Sigmoid colon (tissue), 7 donors: ENCODE data around the gene RFX3. TPM values are rescaled to one million over a fixed set of nuclear protein-coding genes. Genes with fewer than 3 reads are reported as not detected.

Source experiments
- DNase-seq: peaks from one replicate; pipeline ENCODE4 v3.0.0-alpha.2; 2019
- H3K27ac ChIP-seq, 4 donors: fragments of 200-600 bp; sonication (generic); one replicate each; pipeline ENCODE4 v1.5.1; 2016 to 2019; ENCODE audit warnings: mild to moderate bottlenecking in 1 of 4
- H3K27me3 ChIP-seq, 3 donors: fragments of 200-600 bp; sonication (generic); one replicate each; pipeline ENCODE4 v1.5.1; 2019; ENCODE audit warnings: mild to moderate bottlenecking in 1 of 3
- H3K36me3 ChIP-seq, 4 donors: fragments of 200-600 bp; sonication (generic); one replicate each; pipeline ENCODE4 v1.5.1; 2016 to 2019
- H3K4me1 ChIP-seq, 4 donors: fragments of 200-600 bp; sonication (generic); one replicate each; pipeline ENCODE4 v1.5.1; 2017 to 2019
- H3K4me3 ChIP-seq, 4 donors: fragments of 200-600 bp; sonication (generic); one replicate each; pipeline ENCODE4 v1.5.1; 2017 to 2019; ENCODE audit warnings: mild to moderate bottlenecking in 2 of 4, moderate library complexity in 1 of 4
- H3K9me3 ChIP-seq, 4 donors: fragments of 200-600 bp in 3 of 4; sonication (generic) in 3 of 4; one replicate each; pipeline versions ENCODE4 v1.5.1 to v1.6.1; 2013 to 2019
- CTCF ChIP-seq, 4 experiments: fragments of 450-650 bp in 3 of 4; fragments of 200-600 bp in 1 of 4; IDR thresholded peaks; one replicate each; pipeline ENCODE4 v1.5.1; 2016 to 2019; ENCODE audit warnings: antibody characterized with exemption in 4 of 4, mild to moderate bottlenecking in 3 of 4, moderate library complexity in 2 of 4
- EP300 ChIP-seq, 4 donors: sonication (generic); formaldehyde crosslinking; IDR thresholded peaks; one replicate each; pipeline ENCODE4 v1.6.1; 2017; ENCODE audit warnings: antibody characterized with exemption in 4 of 4
- POLR2A ChIP-seq, 2 donors: fragments of 450-650 bp; IDR thresholded peaks; one replicate each; pipeline ENCODE4 v1.6.1; 2016; ENCODE audit warnings: antibody characterized with exemption in 2 of 2, mild to moderate bottlenecking in 2 of 2, moderate library complexity in 2 of 2
- POLR2AphosphoS5 ChIP-seq, 4 donors: sonication (generic); formaldehyde crosslinking; IDR thresholded peaks; one replicate each; pipeline ENCODE4 v1.6.1; 2017; ENCODE audit warnings: antibody characterized with exemption in 4 of 4
- WGBS, 2 donors: extraction: QIAGEN DNeasy Blood & Tissue Kit; methylation state at CpG; one replicate each; pipeline ENCODE4 v1.1.7; 2013; 5-methylcytosine and 5-hydroxymethylcytosine counted together
- intact Hi-C: fragments of 100-400 bp; cut with DNase I; formaldehyde crosslinking; loops from one replicate; pipeline ENCODE4 v1.15.1; 2023
- polyA plus RNA-seq, 3 donors: library from polyadenylated mRNA; stranded (reverse); fragments of 200-250 nt; gene quantifications; one replicate each; pipeline ENCODE4 v1.2.3, GENCODE V29; 2013
- total RNA-seq, 4 donors: library from RNA; depleted of rRNA; stranded (reverse); fragments of >200 nt; gene quantifications; one replicate each; pipeline ENCODE4 v1.1.0, GENCODE V29; 2016
- donor health status: healthy with polysubstance abuse.
- donor health status: Bipolar disorder and iron deficiency.
- donor health status: healthy.

Gene RFX3
- total and polyA plus RNA-seq, 7 donors = 0.69 to 15.0 (median 6.4) TPM

GRCh38 chr9:3553076-3553765, 27.4 kb upstream of the RFX3 start:
- H3K4me3 ChIP-seq = no peak overlapping the region
- H3K9me3 ChIP-seq = no peaks in the 10 kb centered on the region
- intact Hi-C loops = no loop called here

GRCh38 chr9:3549225-3549624, 23.4 kb upstream of the RFX3 start:
- Histone ChIP-seq H3K4me1 (no peaks in the 10 kb centered on the region), H3K27ac (no peak overlapping the region), H3K4me3 (no peak overlapping the region), H3K36me3 (peaks cover 0 to 13% (median 0%) of the 10 kb centered on the region in 4 donors), H3K27me3 (no peaks in the 10 kb centered on the region), H3K9me3 (no peaks in the 10 kb centered on the region)
- DNase-seq = no peak
- TF ChIP-seq EP300 (IDR thresholded peaks at IDR 0.05) = no peak
- no peak for TF ChIP-seq POLR2A (IDR thresholded peaks at IDR 0.05)
- TF ChIP-seq POLR2AphosphoS5 (IDR thresholded peaks at IDR 0.05) = no peak
- no peak for TF ChIP-seq CTCF (IDR thresholded peaks at IDR 0.05)
- intact Hi-C loops = no loop called here

More at GRCh38 chr9:3553076-3553765, 27.4 kb upstream of the RFX3 start:
- TF ChIP-seq POLR2AphosphoS5 (IDR thresholded peaks at IDR 0.05) = no peak
- TF ChIP-seq CTCF (IDR thresholded peaks at IDR 0.05) = no peak
- no peak for TF ChIP-seq POLR2A (IDR thresholded peaks at IDR 0.05)
- WGBS, 2 donors = 83 to 91% methylated on average over 3 of the region's 3 CpGs
- DNase-seq = no peak
- Histone ChIP-seq H3K4me1 (no peaks in the 10 kb centered on the region), H3K36me3 (peaks cover 0 to 13% (median 0%) of the 10 kb centered on the region in 4 donors), H3K27me3 (no peaks in the 10 kb centered on the region), H3K27ac (no peak overlapping the region)

- no peak for DNase-seq
- Histone ChIP-seq H3K36me3 (peaks cover 0 to 9% (median 0%) of the 10 kb centered on the region in 4 donors), H3K27ac (no peak overlapping the region), H3K27me3 (no peaks in the 10 kb centered on the region), H3K4me3 (no peak overlapping the region), H3K9me3 (no peaks in the 10 kb centered on the region), H3K4me1 (no peaks in the 10 kb centered on the region)
- intact Hi-C loops = no loop called here
- TF ChIP-seq EP300 (IDR thresholded peaks at IDR 0.05) (no peak), POLR2A (IDR thresholded peaks at IDR 0.05) (no peak)
- 84 to 90% methylated on average over 1 of the region's 1 CpG for WGBS, 2 donors
Measured at GRCh38 chr9:3548648-3549047, 22.8 kb upstream of the RFX3 start.

- WGBS, 2 donors = 95 to 97% methylated on average over 1 of the region's 1 CpG
- H3K9me3 ChIP-seq = no peaks in the 10 kb centered on the region
- no peak overlapping the region for H3K4me3 ChIP-seq
- no peaks in the 10 kb centered on the region for H3K36me3 ChIP-seq
- no peak for DNase-seq
- TF ChIP-seq POLR2A (IDR thresholded peaks at IDR 0.05) (no peak), POLR2AphosphoS5 (IDR thresholded peaks at IDR 0.05) (no peak), CTCF (IDR thresholded peaks at IDR 0.05) (no peak), EP300 (IDR thresholded peaks at IDR 0.05) (no peak)
- no peaks in the 10 kb centered on the region for H3K4me1 ChIP-seq
- H3K27me3 ChIP-seq = no peaks in the 10 kb centered on the region
- intact Hi-C loops = no loop called here
- H3K27ac ChIP-seq = no peak overlapping the region
Measured at GRCh38 chr9:3541206-3541605, 15.4 kb upstream of the RFX3 start.

GRCh38 chr9:3534614-3535404, 9.0 kb upstream of the RFX3 start:
- no peaks in the 10 kb centered on the region for H3K9me3 ChIP-seq
- no peak overlapping the region for H3K27ac ChIP-seq
- intact Hi-C loops = no loop called here
- no peak overlapping the region for H3K4me3 ChIP-seq
- DNase-seq = no peak
- 41 to 77% methylated on average over 6 of the region's 6 CpGs for WGBS, 2 donors
- H3K27me3 ChIP-seq = no peaks in the 10 kb centered on the region
- H3K4me1 ChIP-seq = no peaks in the 10 kb centered on the region
- TF ChIP-seq EP300 (IDR thresholded peaks at IDR 0.05) = no peak
- no peak for TF ChIP-seq CTCF (IDR thresholded peaks at IDR 0.05)
- no peak for TF ChIP-seq POLR2AphosphoS5 (IDR thresholded peaks at IDR 0.05)
- no peak for TF ChIP-seq POLR2A (IDR thresholded peaks at IDR 0.05)
- no peaks in the 10 kb centered on the region for H3K36me3 ChIP-seq
